WERI-Rb-1 (cell line): ENCODE data around the gene EPHA4.

Experiments
- DNase-seq: peaks from one replicate; pipeline ENCODE4 v3.0.0-alpha.2; 2020
- H3K27ac ChIP-seq: fragments of 250-450 bp; sonication (Bioruptor Pico); 2 replicates; pipeline ENCODE4 v1.5.1; 2020; ENCODE audit warnings: mild to moderate bottlenecking, moderate library complexity
- H3K27me3 ChIP-seq: fragments of 250-450 bp; sonication (Bioruptor Pico); 2 replicates; pipeline ENCODE4 v1.5.1; 2021; ENCODE audit warnings: mild to moderate bottlenecking, low read depth, moderate library complexity; ENCODE audit not compliant: insufficient read depth, severe bottlenecking
- H3K36me3 ChIP-seq: fragments of 250-450 bp; sonication (Bioruptor Pico); 2 replicates; pipeline ENCODE4 v1.5.1; 2020; ENCODE audit warnings: mild to moderate bottlenecking, moderate library complexity
- H3K4me3 ChIP-seq: 2 replicates; pipeline ENCODE4 v1.5.1; 2011; ENCODE audit warnings: low read depth, mild to moderate bottlenecking, control low read depth, low read length
- H3K9me3 ChIP-seq: fragments of 250-450 bp; sonication (Bioruptor Pico); 2 replicates; pipeline ENCODE4 v1.5.1; 2021; ENCODE audit warnings: mild to moderate bottlenecking, moderate library complexity; ENCODE audit not compliant: severe bottlenecking
- TF ChIP-seq, protein P1 (sequence below): IDR thresholded peaks from 2 replicates; pipeline ENCODE4 v1.5.1; 2011; ENCODE audit warnings: low read depth, mild to moderate bottlenecking, control low read depth, inconsistent platforms, low read length

Gene EPHA4

DNA sequence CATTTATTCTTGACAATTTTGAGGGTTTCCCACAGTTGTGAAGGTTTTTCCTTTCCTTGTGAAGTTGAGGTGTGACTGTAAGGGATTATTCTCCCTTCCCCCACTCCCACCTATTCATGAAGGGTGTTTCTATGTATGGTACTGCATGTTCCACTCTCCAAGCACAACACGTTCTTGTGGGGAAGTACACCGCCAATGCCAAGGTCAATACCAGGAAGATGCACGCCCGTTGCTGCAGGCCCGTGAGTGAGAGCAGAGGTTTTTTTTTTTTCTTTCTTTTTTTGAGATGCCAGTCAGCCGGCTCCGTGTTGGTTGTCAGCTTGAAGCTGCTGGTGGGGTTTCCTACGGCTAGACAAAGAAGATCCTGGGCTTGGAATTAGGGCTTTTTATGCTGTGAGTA, 38.6 kb upstream of the EPHA4 start:
- Histone ChIP-seq H3K9me3 (peaks cover 3% of the 10 kb centered on the region), H3K36me3 (no peaks in the 10 kb centered on the region), H3K27me3 (no peaks in the 10 kb centered on the region), H3K27ac (no peak overlapping the region), H3K4me3 (no peak overlapping the region)
- TF ChIP-seq, protein P1, sequence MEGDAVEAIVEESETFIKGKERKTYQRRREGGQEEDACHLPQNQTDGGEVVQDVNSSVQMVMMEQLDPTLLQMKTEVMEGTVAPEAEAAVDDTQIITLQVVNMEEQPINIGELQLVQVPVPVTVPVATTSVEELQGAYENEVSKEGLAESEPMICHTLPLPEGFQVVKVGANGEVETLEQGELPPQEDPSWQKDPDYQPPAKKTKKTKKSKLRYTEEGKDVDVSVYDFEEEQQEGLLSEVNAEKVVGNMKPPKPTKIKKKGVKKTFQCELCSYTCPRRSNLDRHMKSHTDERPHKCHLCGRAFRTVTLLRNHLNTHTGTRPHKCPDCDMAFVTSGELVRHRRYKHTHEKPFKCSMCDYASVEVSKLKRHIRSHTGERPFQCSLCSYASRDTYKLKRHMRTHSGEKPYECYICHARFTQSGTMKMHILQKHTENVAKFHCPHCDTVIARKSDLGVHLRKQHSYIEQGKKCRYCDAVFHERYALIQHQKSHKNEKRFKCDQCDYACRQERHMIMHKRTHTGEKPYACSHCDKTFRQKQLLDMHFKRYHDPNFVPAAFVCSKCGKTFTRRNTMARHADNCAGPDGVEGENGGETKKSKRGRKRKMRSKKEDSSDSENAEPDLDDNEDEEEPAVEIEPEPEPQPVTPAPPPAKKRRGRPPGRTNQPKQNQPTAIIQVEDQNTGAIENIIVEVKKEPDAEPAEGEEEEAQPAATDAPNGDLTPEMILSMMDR, result no peak
- DNase-seq, result no peak

DNA sequence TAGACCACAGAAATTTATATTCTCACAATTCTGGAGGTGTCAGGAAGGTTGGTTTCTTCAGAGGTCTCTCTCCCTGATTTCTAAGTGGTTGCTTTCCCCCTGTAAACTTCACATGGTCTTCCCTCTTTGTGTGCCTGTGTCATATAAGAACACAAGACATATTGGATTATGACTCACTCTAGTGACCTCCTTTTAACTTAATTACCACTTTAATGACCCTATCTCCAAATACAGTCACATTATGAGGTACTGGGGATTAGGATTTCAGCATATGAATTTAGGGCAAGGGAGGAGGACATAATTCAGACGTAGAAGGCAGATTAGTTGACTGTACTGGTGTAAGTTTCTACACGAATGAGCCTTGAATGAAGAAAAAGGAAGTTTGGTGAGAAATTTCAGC, 38.2 kb upstream of the EPHA4 start:
- DNase-seq, result no peak
- TF ChIP-seq, protein P1, result no peak
- no peaks in the 10 kb centered on the region for H3K27me3 ChIP-seq

DNA sequence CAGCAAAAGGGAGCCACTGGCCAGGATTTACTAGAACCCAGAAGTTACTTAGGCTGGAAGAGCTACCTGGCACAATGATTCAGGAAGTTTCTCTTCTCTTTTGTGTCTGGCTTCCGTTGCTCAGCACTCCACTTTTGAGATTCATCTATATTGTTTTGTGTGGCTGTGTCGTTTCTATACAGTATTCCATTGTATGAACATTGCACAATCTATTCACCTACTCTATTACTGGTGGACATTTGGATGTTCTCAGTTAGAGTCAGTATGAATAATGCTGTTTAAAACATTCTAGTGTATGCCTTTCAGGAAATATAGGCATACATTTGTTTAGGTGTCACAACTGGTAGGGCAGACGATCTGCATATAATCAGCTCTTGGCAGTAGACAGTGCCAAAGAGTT, 36.3 kb upstream of the EPHA4 start:
- Histone ChIP-seq H3K27me3 (no peaks in the 10 kb centered on the region), H3K27ac (no peak overlapping the region), H3K36me3 (no peaks in the 10 kb centered on the region), H3K4me3 (no peak overlapping the region), H3K9me3 (peaks cover 3% of the 10 kb centered on the region)
- no peak for DNase-seq
- TF ChIP-seq, protein P1, result no peak

More for the DNA sequence above, 38.2 kb upstream of the EPHA4 start:
- peak overlapping the region; percentile 45 for H3K27ac ChIP-seq
- H3K36me3 ChIP-seq, result no peaks in the 10 kb centered on the region
- H3K9me3 ChIP-seq, result peaks cover 3% of the 10 kb centered on the region
- H3K4me3 ChIP-seq, result no peak overlapping the region

DNA sequence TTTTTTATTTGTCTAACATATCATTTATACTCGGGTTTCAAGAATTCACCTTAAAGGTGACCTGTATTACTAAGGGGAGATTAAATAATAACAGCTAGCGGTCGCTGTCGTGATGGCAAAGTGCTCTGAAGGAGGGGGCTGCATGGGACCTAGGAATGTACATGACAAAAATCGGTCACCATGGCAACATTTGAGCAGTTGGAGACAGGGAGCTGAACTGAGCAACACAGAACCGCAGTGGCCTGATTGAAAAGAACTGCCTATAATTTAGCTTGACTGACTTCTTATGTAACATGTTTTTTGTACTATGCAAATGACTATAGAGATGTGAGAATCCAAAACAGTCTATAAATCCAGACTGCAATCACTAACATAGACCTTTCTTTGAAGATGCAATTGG, 34.3 kb upstream of the EPHA4 start:
- Histone ChIP-seq H3K4me3 (no peak overlapping the region), H3K36me3 (no peaks in the 10 kb centered on the region), H3K9me3 (peaks cover 3% of the 10 kb centered on the region), H3K27me3 (no peaks in the 10 kb centered on the region), H3K27ac (no peak overlapping the region)
- TF ChIP-seq, protein P1, result no peak
- DNase-seq, result no peak

DNA sequence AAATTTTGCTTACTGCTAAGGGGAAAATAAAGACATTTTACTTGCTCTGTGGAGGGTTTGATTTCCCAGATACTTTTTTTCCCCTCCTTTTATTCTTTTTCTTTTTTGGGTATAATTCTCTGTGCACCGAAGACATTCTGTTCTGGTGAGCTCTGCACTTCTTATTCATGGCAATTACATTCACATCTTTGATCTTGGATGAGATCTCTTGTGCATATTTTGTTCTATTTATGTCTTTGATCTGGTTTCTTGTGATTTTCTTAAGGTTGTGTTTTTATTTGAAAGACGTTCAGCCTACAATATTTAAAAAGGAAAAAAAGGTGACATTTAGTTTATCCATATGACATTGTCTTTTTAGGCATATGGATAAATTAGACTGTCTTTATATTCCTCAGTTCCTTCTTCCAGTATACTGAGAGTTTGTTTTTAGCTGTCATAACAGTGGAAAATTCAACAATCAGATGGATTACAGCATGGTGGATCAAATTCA, 33.7 kb upstream of the EPHA4 start:
- peaks cover 3% of the 10 kb centered on the region for H3K9me3 ChIP-seq
- TF ChIP-seq, protein P1, result no peak
- no peak overlapping the region for H3K4me3 ChIP-seq
- H3K27me3 ChIP-seq, result no peaks in the 10 kb centered on the region
- no peak for DNase-seq
- no peaks in the 10 kb centered on the region for H3K36me3 ChIP-seq
- H3K27ac ChIP-seq, result no peak overlapping the region

DNA sequence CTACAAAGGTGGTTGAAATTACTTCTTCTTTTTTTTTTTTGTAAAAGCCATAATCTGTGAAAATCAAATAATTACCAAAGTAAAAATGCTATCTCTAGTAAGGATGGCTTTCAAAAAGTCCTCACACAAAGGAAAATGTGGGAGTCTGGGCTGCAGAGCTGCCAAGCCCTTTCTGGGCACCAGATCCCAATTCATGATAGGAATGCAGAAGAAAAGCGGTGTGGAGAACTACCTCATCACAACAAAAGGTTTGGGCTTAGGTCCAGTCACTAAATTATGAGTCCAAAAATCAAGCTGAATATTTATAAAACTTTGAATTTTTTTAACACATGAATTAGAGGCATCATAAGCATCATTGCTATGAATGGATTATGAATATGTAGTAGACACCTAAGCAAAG, 30.8 kb upstream of the EPHA4 start:
- no peaks in the 10 kb centered on the region for H3K9me3 ChIP-seq
- DNase-seq, result no peak
- TF ChIP-seq, protein P1, result no peak
- no peak overlapping the region for H3K27ac ChIP-seq
- H3K36me3 ChIP-seq, result no peaks in the 10 kb centered on the region
- H3K27me3 ChIP-seq, result no peaks in the 10 kb centered on the region
- no peak overlapping the region for H3K4me3 ChIP-seq
